ENCODE results near the gene FBXL12. TPM values are rescaled to one million over a fixed set of nuclear protein-coding genes. Genes with fewer than 3 reads are reported as not detected.
"Not testable (repeated sequence)": the region's sequence is repeated elsewhere in the genome, so short reads cannot be mapped to it uniquely, and the experiment has no call there.

FBXL12 gene
- total RNA-seq, 4 donors from 2014 or later = 8.2 to 25.4 (median 18.6) TPM

- DNase-seq = peak; percentile 85 to 87
- no peaks in the 10 kb centered on the region for H3K27me3 ChIP-seq
- H3K9me3 ChIP-seq = no peaks in the 10 kb centered on the region
- peak within 1 kb of the TSS; percentile 80 to 98 for H3K4me3 ChIP-seq
- TF ChIP-seq CTCF (IDR thresholded peaks at IDR 0.05) (no peak), POLR2A (IDR thresholded peaks at IDR 0.05) (peak; percentile 66 to 74)
- intact Hi-C loops (cut with DNase I; ENCODE audit: low total_unique reads) = no loop called here
- H3K4me1 ChIP-seq = peaks cover 5 to 12% of the 10 kb centered on the region in 2 donors
- peak within 1 kb of the TSS; percentile 70 to 81 for H3K27ac ChIP-seq
- H3K36me3 ChIP-seq = no peaks in the 10 kb centered on the region
Observed at GRCh38 chr19:9827289-9828238, 8.7 kb upstream of the FBXL12 start, which contains the start of gene UBL5. UBL5 (plus strand) TSS chr19:9827918; CDS start chr19:9828338, 420 bp downstream.

DNA sequence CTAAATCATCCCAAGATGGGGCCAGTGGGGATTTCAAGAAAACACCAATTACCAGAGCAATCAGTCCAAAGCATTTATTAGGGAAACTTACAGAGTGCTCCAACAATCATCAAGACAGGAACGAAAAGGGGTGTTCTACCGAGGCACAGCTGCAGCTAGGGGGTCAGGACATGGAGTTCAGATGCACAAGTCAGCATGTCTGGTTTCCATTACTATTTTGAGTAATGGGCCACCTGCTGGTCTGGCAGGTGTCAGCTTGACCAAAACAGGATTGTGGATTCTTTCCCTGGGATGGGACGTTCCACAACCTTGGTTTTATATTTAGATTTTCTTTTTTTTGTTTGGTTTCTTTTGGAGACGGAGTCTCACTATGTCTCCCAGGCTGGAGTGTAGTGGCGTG is 4.9 kb upstream of the FBXL12 start:
- Histone ChIP-seq H3K36me3 (no peaks in the 10 kb centered on the region), H3K27me3 (no peaks in the 10 kb centered on the region), H3K9me3 (no peaks in the 10 kb centered on the region), H3K4me3 (no peak overlapping the region), H3K27ac (no peak overlapping the region), H3K4me1 (peaks cover 4 to 7% of the 10 kb centered on the region in 2 donors)
- no peak for TF ChIP-seq CTCF (IDR thresholded peaks at IDR 0.05)
- TF ChIP-seq POLR2A (IDR thresholded peaks at IDR 0.05) = no peak
- no peak for DNase-seq
- intact Hi-C loops (cut with DNase I; ENCODE audit: low total_unique reads) = no loop called here

DNA sequence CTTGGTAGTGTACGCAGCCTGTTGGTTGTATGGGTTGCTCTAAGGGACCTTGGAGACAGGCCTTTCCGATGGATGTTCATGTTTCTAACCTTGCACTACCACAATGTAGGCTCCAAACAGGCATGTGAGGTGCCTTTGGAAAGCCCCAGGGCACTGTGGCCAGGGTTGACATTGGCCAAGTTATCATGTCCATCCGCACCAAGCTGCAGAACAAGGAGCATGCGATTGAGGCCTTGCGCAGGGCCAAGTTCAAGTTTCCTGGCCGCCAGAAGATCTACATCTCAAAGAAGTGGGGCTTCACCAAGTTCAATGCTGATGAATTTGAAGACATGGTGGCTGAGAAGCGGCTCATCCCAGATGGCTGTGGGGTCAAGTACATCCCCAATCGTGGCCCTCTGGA is 1.2 kb upstream of the FBXL12 start:
- H3K36me3 ChIP-seq; H3K9me3 ChIP-seq; intact Hi-C loops (cut with DNase I; ENCODE audit: low total_unique reads); H3K4me1 ChIP-seq; H3K27me3 ChIP-seq: not testable (repeated sequence)
- DNase-seq = peak in 1 of 2 donors; percentile 28
- Histone ChIP-seq H3K27ac (peak overlapping the region; percentile 89 to 99), H3K4me3 (peak overlapping the region in 1 of 2 donors; percentile 98)

DNA sequence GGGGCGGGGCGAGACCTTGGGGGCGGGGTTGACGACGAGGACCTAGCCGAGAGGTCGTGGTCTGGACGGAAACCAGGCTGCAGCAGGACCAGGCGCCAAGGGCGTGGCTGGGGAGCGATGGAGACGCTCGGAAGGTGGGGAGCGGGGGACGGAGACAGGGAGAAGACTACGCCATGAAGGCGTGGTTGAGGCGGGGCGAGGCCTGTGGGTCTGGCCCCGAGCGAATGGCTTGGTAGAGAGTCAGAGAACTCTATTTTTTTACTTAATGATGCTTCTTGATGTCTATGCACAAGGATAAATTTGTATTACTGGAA is 674 bp upstream of the FBXL12 start:
- Histone ChIP-seq H3K9me3 (no peaks in the 10 kb centered on the region), H3K4me1 (no peaks in the 10 kb centered on the region), H3K27me3 (no peaks in the 10 kb centered on the region), H3K27ac (peak overlapping the region; percentile 89 to 99), H3K4me3 (peak overlapping the region; percentile 84 to 98), H3K36me3 (no peaks in the 10 kb centered on the region)
- no peak for TF ChIP-seq POLR2A (IDR thresholded peaks at IDR 0.05)
- no peak for TF ChIP-seq CTCF (IDR thresholded peaks at IDR 0.05)
- no peak for DNase-seq
- intact Hi-C loops (cut with DNase I; ENCODE audit: low total_unique reads) = no loop called here

DNA sequence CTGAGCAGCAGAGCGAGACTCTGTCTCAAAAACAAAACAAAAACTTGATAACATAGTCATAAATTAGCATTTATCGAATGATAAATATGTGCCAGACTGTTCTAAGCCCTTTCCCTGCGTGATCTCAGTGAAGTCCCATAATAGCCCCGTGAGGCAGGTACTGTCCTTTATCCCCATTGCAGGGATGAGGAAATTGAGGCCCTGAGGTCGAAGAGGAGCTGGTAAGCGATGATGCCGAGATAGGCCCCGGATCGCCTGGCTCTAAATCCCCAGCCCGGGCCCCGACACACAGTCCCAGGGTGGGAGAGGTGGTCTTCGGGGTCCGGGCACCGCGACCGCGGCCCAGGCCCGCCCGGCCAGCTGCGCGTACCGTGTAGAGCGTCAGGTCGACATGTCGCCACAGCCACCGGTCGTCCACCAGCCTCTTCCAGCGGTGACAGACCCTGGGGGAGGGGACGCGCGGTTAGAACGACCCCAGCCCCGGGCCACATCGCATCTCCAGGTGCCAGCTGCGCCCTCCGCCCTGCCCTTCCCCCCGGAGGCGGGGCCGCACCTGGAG is 625 bp downstream of the FBXL12 start:
- no peak for TF ChIP-seq CTCF (IDR thresholded peaks at IDR 0.05)
- TF ChIP-seq POLR2A (IDR thresholded peaks at IDR 0.05) = no peak
- H3K27me3 ChIP-seq = no peaks in the 10 kb centered on the region
- H3K27ac ChIP-seq = peak overlapping the region; percentile 89 to 99
- H3K36me3 ChIP-seq = no peaks in the 10 kb centered on the region
- H3K9me3 ChIP-seq = no peaks in the 10 kb centered on the region
- intact Hi-C loops (cut with DNase I; ENCODE audit: low total_unique reads) = no loop called here
- no peaks in the 10 kb centered on the region for H3K4me1 ChIP-seq
- DNase-seq = no peak
- peak overlapping the region; percentile 84 to 98 for H3K4me3 ChIP-seq

All from uterus (tissue), 4 donors.